Activated T-helper 9 cell treated with anti-CD3 and anti-CD28 coated beads, Interleukin-2, amount 50 U/mL, for 16 hours (primary cell): Measurements from ENCODE around the gene MAP2K6.
"Not testable (repeated sequence)": the region's sequence is repeated elsewhere in the genome, so short reads cannot be mapped to it uniquely, and the experiment has no call there.

ENCODE experiments used
- DNase-seq: peaks from one replicate; pipeline ENCODE4 v3.0.0-alpha.2; 2020; ENCODE audit warnings: low read depth

Gene MAP2K6

GRCh38 chr17:69457603-69458002, 43.1 kb downstream of the MAP2K6 start:
- no peak for DNase-seq

GRCh38 chr17:69460963-69461922, 46.7 kb downstream of the MAP2K6 start:
- DNase-seq: no peak

GRCh38 chr17:69461951-69462369, 47.5 kb downstream of the MAP2K6 start:
- DNase-seq: no peak

GRCh38 chr17:69462882-69463281, 48.4 kb downstream of the MAP2K6 start:
- DNase-seq: no peak

- no peak for DNase-seq
Observed at GRCh38 chr17:69466451-69466850, 52.0 kb downstream of the MAP2K6 start.

GRCh38 chr17:69466905-69467667, 52.6 kb downstream of the MAP2K6 start:
- DNase-seq: no peak

GRCh38 chr17:69468207-69468606, 53.7 kb downstream of the MAP2K6 start:
- no peak for DNase-seq

- no peak for DNase-seq
Observed at GRCh38 chr17:69470702-69471101, 56.2 kb downstream of the MAP2K6 start.

GRCh38 chr17:69471406-69471805, 56.9 kb downstream of the MAP2K6 start:
- no peak for DNase-seq

- no peak for DNase-seq
Observed at GRCh38 chr17:69473841-69474831, 59.6 kb downstream of the MAP2K6 start.

GRCh38 chr17:69477204-69477902, 62.9 kb downstream of the MAP2K6 start:
- no peak for DNase-seq

GRCh38 chr17:69477903-69478266, 63.4 kb downstream of the MAP2K6 start:
- DNase-seq: no peak

GRCh38 chr17:69478916-69479315, 64.4 kb downstream of the MAP2K6 start:
- DNase-seq: no peak

GRCh38 chr17:69479756-69480155, 65.3 kb downstream of the MAP2K6 start:
- not testable (repeated sequence) for DNase-seq

GRCh38 chr17:69480245-69480644, 65.7 kb downstream of the MAP2K6 start:
- DNase-seq: no peak

GRCh38 chr17:69485251-69485661, 70.8 kb downstream of the MAP2K6 start:
- no peak for DNase-seq

- DNase-seq: no peak
Observed at GRCh38 chr17:69485901-69486643, 71.6 kb downstream of the MAP2K6 start.

- no peak for DNase-seq
Observed at GRCh38 chr17:69486779-69487637, 72.5 kb downstream of the MAP2K6 start.

- DNase-seq: no peak
Observed at GRCh38 chr17:69489313-69489712, 74.8 kb downstream of the MAP2K6 start.
